ENCODE measurements around the gene EN1.

- TF ChIP-seq CTCF (CRISPR knock-in tag; IDR thresholded peaks at IDR 0.05) (no peak), ZNF607 (CRISPR knock-in tag; IDR thresholded peaks at IDR 0.05; ENCODE audit: borderline replicate concordance) (no peak), NFATC3 (CRISPR knock-in tag; IDR thresholded peaks at IDR 0.05) (no peak), POLR2A (IDR thresholded peaks at IDR 0.05; ENCODE audit: insufficient read depth in 1 of 2, low read depth in 2 of 2, low read length in 2 of 2) (no peak), NR2F6 (IDR thresholded peaks at IDR 0.05) (no peak), NR2F6 (CRISPR knock-in tag; IDR thresholded peaks at IDR 0.05) (no peak), FOXO4 (CRISPR knock-in tag; conservative IDR thresholded peaks at IDR 0.05) (no peak), MAFK (conservative IDR thresholded peaks at IDR 0.05 in 1 of 2, IDR thresholded peaks at IDR 0.05 in 1 of 2; ENCODE audit: low read length in 2 of 2) (no peak)
These were observed 25.4 kb downstream of the EN1 start for GRCh38 chr2:118822015-118822414.
